ENCODE results near the gene PSMG4.

The PSMG4 gene

DNA sequence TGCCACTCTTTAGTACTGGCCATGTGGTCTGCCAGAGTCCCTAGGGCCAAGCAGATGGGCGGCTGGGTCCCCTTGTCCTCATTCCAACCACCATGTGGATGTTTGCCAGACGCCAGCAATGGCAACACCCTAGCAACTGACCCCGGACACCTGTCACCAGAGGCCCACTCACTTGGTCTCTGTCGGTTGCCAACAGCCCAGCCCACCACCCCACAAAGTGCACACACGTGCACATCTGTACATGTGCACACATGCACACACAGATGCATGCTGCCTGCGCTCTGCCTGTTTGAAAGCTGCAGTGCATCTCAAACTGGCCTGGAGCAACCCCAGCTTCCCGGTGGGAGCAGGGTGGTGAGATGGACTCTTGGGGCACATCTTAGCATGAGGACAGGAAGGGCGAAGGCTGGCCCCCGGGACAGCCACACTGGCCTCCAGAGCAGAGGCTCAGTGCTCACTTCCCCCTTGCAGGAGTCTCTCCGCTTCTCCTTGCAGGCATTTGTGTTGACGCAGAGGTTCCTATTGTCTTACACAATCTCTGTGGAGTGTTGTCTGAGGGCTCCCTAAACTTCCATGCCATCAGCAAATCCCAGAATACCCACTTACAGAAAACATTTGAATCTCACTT, 54.0 kb downstream of the PSMG4 start:
- no peaks in the 10 kb centered on the region for H3K9me3 ChIP-seq (ENCODE audit: insufficient read depth, low read depth, low read length)
- no peaks in the 10 kb centered on the region for H3K27me3 ChIP-seq (ENCODE audit: insufficient read depth, low read length)
- no peaks in the 10 kb centered on the region for H3K4me1 ChIP-seq (ENCODE audit: insufficient read depth, low read length)
- H3K4me3 ChIP-seq (ENCODE audit: low read length), result no peak overlapping the region
- WGBS, result 91% methylated on average over 11 of the region's 11 CpGs
- no peak overlapping the region for H3K9ac ChIP-seq (ENCODE audit: low read depth, low read length)
- no peak overlapping the region for H3K27ac ChIP-seq (ENCODE audit: low read depth, low read length)
- H3K36me3 ChIP-seq (ENCODE audit: insufficient read depth, low read length), result no peaks in the 10 kb centered on the region

DNA sequence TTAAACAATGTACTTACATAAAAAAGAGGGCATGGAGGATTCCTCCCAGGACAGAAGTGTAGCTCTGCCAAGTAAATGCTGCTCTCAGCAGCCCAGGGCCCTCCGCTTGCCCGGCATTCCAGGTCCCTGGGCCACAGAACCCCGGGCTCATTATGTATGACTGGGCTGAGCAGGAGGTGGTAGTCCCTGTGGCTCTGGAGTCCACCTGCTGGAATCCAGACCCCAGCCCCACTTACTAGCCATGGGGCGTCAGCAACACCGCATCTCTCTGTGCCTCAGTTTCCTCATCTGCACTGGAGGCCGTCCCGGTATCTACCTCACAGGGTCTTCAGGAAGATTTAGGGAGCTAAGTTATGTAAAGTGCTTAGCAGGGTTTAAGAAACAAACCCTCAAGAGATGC, 55.4 kb downstream of the PSMG4 start:
- Histone ChIP-seq H3K4me1 (ENCODE audit: insufficient read depth, low read length) (no peaks in the 10 kb centered on the region), H3K27me3 (ENCODE audit: insufficient read depth, low read length) (no peaks in the 10 kb centered on the region), H3K36me3 (ENCODE audit: insufficient read depth, low read length) (no peaks in the 10 kb centered on the region), H3K9ac (ENCODE audit: low read depth, low read length) (no peak overlapping the region), H3K9me3 (ENCODE audit: insufficient read depth, low read depth, low read length) (no peaks in the 10 kb centered on the region), H3K4me3 (ENCODE audit: low read length) (no peak overlapping the region), H3K27ac (ENCODE audit: low read depth, low read length) (no peak overlapping the region)
- WGBS, result 83% methylated on average over 7 of the region's 7 CpGs

DNA sequence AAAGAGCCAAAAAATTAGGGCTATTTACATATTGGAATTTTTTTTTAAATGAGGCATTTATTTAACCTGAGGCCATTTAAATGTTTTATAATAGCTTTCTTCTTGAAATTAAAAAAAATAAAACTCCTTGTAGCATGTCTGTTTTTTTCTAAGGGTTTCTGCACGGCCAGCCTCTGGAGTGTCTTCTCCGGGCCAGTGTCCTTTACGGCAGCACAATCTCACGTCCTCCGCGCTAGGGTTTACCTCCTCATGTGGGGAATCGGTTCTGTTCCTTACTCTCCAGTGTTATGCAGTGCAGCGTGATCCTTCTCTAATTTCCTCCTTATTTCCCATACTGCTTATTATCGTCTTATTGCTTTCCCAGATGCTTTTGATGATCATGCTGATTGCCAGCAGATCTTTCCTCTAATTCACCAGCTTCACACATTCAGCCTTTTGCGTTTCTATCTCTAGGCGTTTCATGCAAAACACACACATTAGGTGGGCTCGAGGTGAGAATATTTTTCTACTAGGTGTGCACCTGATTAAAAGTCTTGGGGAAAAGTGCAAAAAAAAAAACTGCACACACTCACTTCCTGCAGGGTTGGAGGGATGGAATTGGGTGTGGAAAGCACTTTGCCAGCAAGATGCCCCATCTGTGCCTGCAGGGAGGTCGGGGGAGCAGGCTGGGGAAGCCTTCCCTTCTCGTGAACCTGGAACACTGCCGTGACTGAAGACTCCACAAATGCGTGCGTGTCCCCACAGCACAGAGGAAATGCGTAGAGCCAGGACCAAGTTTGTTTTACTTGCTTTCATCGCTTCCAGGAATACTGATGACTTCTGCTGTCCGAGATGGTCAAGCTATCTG, 56.1 kb downstream of the PSMG4 start:
- Histone ChIP-seq H3K4me3 (ENCODE audit: low read length) (no peak overlapping the region), H3K4me1 (ENCODE audit: insufficient read depth, low read length) (no peaks in the 10 kb centered on the region), H3K27ac (ENCODE audit: low read depth, low read length) (no peak overlapping the region), H3K9me3 (ENCODE audit: insufficient read depth, low read depth, low read length) (no peaks in the 10 kb centered on the region), H3K27me3 (ENCODE audit: insufficient read depth, low read length) (no peaks in the 10 kb centered on the region), H3K9ac (ENCODE audit: low read depth, low read length) (no peak overlapping the region), H3K36me3 (ENCODE audit: insufficient read depth, low read length) (no peaks in the 10 kb centered on the region)
- WGBS, result 96% methylated on average over 20 of the region's 20 CpGs

DNA sequence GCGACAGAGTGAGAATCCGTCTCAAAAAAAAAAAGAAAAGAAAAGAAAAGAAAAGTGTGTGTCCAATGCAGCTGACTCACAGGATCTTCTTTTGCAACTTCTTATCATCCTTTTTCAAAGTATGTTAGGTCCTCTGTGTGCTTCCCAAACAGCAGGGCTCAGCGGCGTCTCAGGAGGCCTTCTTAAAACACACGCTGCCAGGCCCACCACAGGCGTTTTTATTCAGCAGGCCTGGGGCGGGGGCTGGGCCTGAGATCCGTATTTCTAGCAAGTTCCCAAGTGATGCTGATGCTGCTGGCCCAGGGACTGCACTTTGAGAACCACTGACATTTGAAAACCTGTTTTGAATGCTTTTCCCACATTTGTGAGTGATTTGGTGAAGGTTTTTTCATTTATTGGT, 57.1 kb downstream of the PSMG4 start:
- H3K27me3 ChIP-seq (ENCODE audit: insufficient read depth, low read length), result no peaks in the 10 kb centered on the region
- H3K36me3 ChIP-seq (ENCODE audit: insufficient read depth, low read length), result no peaks in the 10 kb centered on the region
- no peak overlapping the region for H3K9ac ChIP-seq (ENCODE audit: low read depth, low read length)
- no peaks in the 10 kb centered on the region for H3K4me1 ChIP-seq (ENCODE audit: insufficient read depth, low read length)
- H3K9me3 ChIP-seq (ENCODE audit: insufficient read depth, low read depth, low read length), result no peaks in the 10 kb centered on the region
- WGBS, result 82% methylated on average over 8 of the region's 8 CpGs
- no peak overlapping the region for H3K27ac ChIP-seq (ENCODE audit: low read depth, low read length)
- H3K4me3 ChIP-seq (ENCODE audit: low read length), result no peak overlapping the region

DNA sequence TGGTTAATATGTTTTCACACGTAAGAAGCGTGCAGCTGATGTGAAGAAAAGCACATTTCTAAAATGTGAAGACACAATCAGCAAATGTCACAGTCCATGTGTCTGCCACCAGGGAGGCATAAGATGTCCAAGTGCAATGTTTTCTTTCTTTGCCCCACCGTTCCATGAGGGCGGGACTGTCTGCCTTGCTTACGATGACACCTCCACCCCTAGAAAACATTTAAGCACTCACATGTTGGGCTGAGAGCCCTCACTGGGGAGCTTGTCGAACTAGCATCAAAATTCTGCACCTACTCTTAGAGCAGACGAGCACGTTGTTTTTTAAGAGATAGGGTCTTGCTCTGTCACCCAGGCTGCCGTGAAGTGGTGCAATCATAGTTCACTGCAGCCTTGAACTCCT, 57.6 kb downstream of the PSMG4 start:
- Histone ChIP-seq H3K4me3 (ENCODE audit: low read length) (no peak overlapping the region), H3K4me1 (ENCODE audit: insufficient read depth, low read length) (no peaks in the 10 kb centered on the region), H3K9me3 (ENCODE audit: insufficient read depth, low read depth, low read length) (no peaks in the 10 kb centered on the region), H3K9ac (ENCODE audit: low read depth, low read length) (no peak overlapping the region), H3K27ac (ENCODE audit: low read depth, low read length) (no peak overlapping the region), H3K27me3 (ENCODE audit: insufficient read depth, low read length) (no peaks in the 10 kb centered on the region), H3K36me3 (ENCODE audit: insufficient read depth, low read length) (no peaks in the 10 kb centered on the region)
- 93% methylated on average over 9 of the region's 9 CpGs for WGBS

DNA sequence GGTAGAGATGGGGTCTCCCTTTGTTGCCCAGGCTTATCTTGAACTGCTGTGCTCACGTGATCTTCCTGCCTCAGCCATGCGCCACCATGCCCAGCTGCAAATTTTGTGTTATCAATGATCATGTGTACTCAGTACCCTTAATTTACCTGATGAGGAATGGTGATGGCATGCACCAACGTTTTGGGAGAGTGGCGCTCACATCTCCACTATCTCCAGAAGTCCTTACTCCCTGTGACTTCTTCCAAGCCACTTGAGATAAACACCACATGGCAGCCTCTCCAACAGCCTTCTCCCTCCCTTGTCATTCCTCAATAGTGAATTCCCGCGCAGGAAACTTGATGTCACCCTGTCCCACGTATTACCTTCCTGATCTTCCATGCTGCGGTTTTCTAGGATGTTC, 58.1 kb downstream of the PSMG4 start:
- H3K9me3 ChIP-seq (ENCODE audit: insufficient read depth, low read depth, low read length), result no peaks in the 10 kb centered on the region
- no peak overlapping the region for H3K4me3 ChIP-seq (ENCODE audit: low read length)
- no peaks in the 10 kb centered on the region for H3K4me1 ChIP-seq (ENCODE audit: insufficient read depth, low read length)
- H3K9ac ChIP-seq (ENCODE audit: low read depth, low read length), result no peak overlapping the region
- H3K36me3 ChIP-seq (ENCODE audit: insufficient read depth, low read length), result no peaks in the 10 kb centered on the region
- H3K27me3 ChIP-seq (ENCODE audit: insufficient read depth, low read length), result no peaks in the 10 kb centered on the region
- 98% methylated on average over 7 of the region's 8 CpGs for WGBS
- H3K27ac ChIP-seq (ENCODE audit: low read depth, low read length), result no peak overlapping the region

Data from HUES64 (cell line).